ENCODE data around the gene TEKT2.

GRCh38 chr1:36137776-36138175 is 53.9 kb downstream of the TEKT2 start:
- TF ChIP-seq EZH2 (IDR thresholded peaks at IDR 0.05; ENCODE audit: low read length, unreplicated experiment) (no peak), CTCF (conservative IDR thresholded peaks at IDR 0.05; ENCODE audit: low read depth, low read length) (no peak), EZH2phosphoT487 (IDR thresholded peaks at IDR 0.05; ENCODE audit: borderline replicate concordance, low read length) (no peak)

Data from PC-3 (cell line).